Fibroblast of lung (primary cell): ENCODE measurements around the gene SORBS1. TPM values are rescaled to one million over a fixed set of nuclear protein-coding genes. Genes with fewer than 3 reads are reported as not detected.

Experiments used
- DNase-seq, 2 donors: peaks; one replicate each; pipeline versions ENCODE4 v3.0.0 to v3.0.0-alpha.2; 2010; ENCODE audit warnings: low read depth in 2 of 2
- H2AFZ ChIP-seq: 2 replicates; pipeline ENCODE4 v1.5.1; 2012; ENCODE audit warnings: low read length, control low read depth, inconsistent platforms
- H3K27ac ChIP-seq: 2 replicates; pipeline ENCODE4 v1.5.1; 2011; ENCODE audit warnings: low read length, control low read depth; ENCODE audit not compliant: insufficient read depth
- H3K27me3 ChIP-seq: 2 replicates; pipeline ENCODE4 v1.5.1; 2011; ENCODE audit warnings: mild to moderate bottlenecking, low read length; ENCODE audit not compliant: control insufficient read depth, insufficient read depth
- H3K36me3 ChIP-seq: 2 replicates; pipeline ENCODE4 v1.5.1; 2011; ENCODE audit warnings: low read length; ENCODE audit not compliant: control insufficient read depth, insufficient read depth
- H3K4me1 ChIP-seq: 2 replicates; pipeline ENCODE4 v1.5.1; 2011; ENCODE audit warnings: low read length; ENCODE audit not compliant: control insufficient read depth, insufficient read depth; ENCODE audit errors: extremely low read depth
- H3K4me2 ChIP-seq: 2 replicates; pipeline ENCODE4 v1.5.1; 2011; ENCODE audit warnings: low read length, control low read depth; ENCODE audit not compliant: insufficient read depth; ENCODE audit errors: extremely low read depth
- H3K4me3 ChIP-seq, 4 experiments: fragments of 200-600 bp in 1 of 4; sonication (generic) in 1 of 4; replicated peaks in 1 of 4; 2 replicates each; pipeline ENCODE4 v1.5.1; 2011 to 2016; ENCODE audit warnings: low read length in 4 of 4, low read depth in 3 of 4, mild to moderate bottlenecking in 3 of 4, control low read depth in 2 of 4, inconsistent platforms in 1 of 4, mixed read lengths in 1 of 4; ENCODE audit not compliant: insufficient read depth in 1 of 4; ENCODE audit errors: control extremely low read depth in 1 of 4
- H3K79me2 ChIP-seq: 2 replicates; pipeline ENCODE4 v1.5.1; 2012; ENCODE audit warnings: mild to moderate bottlenecking, low read length, inconsistent platforms; ENCODE audit not compliant: control insufficient read depth, insufficient read depth
- H3K9ac ChIP-seq: 2 replicates; pipeline ENCODE4 v1.5.1; 2011; ENCODE audit warnings: mild to moderate bottlenecking, low read length, control low read depth; ENCODE audit not compliant: insufficient read depth
- H3K9me3 ChIP-seq: 2 replicates; pipeline ENCODE4 v1.5.1; 2012; ENCODE audit warnings: low read depth, low read length; ENCODE audit not compliant: control insufficient read depth, insufficient read depth
- H4K20me1 ChIP-seq: 2 replicates; pipeline ENCODE4 v1.5.1; 2011; ENCODE audit warnings: low read length; ENCODE audit not compliant: control insufficient read depth, insufficient read depth; ENCODE audit errors: extremely low read depth
- EZH2 ChIP-seq: IDR thresholded peaks from 2 replicates; pipeline ENCODE4 v1.5.1; 2012; ENCODE audit warnings: low read length, control low read depth, mild to moderate bottlenecking; ENCODE audit errors: missing control alignments
- polyA plus RNA-seq, 2 donors: library from polyadenylated mRNA; depleted of rRNA in 1 of 2; stranded (reverse) in 1 of 2; unstranded in 1 of 2; fragments of >200 nt; gene quantifications; 2 replicates each; pipeline ENCODE4 v1.2.1, GENCODE V29; 2011 to 2012; ENCODE audit warnings: missing spikeins in 1 of 2
- total RNA-seq: library from RNA; depleted of rRNA; stranded (reverse); fragments of >200 nt; gene quantifications from 2 replicates; pipeline ENCODE4 v1.2.1, GENCODE V29; 2014
- TF ChIP-seq, protein P1 (sequence below), 2 donors: IDR thresholded peaks in 1 of 2; conservative IDR thresholded peaks in 1 of 2; 1 replicate in 1 of 2; 2 replicates in 1 of 2; pipeline ENCODE4 v1.5.1; 2011 to 2012; ENCODE audit warnings: low read length in 2 of 2, control low read depth in 1 of 2, inconsistent platforms in 1 of 2, low read depth in 1 of 2, mild to moderate bottlenecking in 1 of 2

SORBS1 gene
- total and polyA plus RNA-seq, 2 donors (not counting 1 experiment from before 2014, with no cell fraction given) = 0.33 to 0.50 TPM

GRCh38 chr10:95565336-95565735 lies 4.2 kb upstream of the SORBS1 start:
- H3K4me2 ChIP-seq = no peak overlapping the region
- no peaks in the 10 kb centered on the region for H3K4me1 ChIP-seq

GRCh38 chr10:95564291-95564690 lies 3.1 kb upstream of the SORBS1 start:
- no peaks in the 10 kb centered on the region for H3K9me3 ChIP-seq
- H2AFZ ChIP-seq = no peak overlapping the region

More at GRCh38 chr10:95565336-95565735, 4.2 kb upstream of the SORBS1 start:
- Histone ChIP-seq H2AFZ (no peak overlapping the region), H3K9ac (no peak overlapping the region), H3K9me3 (no peaks in the 10 kb centered on the region), H3K27me3 (peaks cover 4% of the 10 kb centered on the region), H3K79me2 (no peaks in the 10 kb centered on the region), H4K20me1 (no peaks in the 10 kb centered on the region), H3K36me3 (no peaks in the 10 kb centered on the region), H3K4me3 (no peak overlapping the region), H3K27ac (no peak overlapping the region)
- DNase-seq = no peak
- TF ChIP-seq, protein P1, sequence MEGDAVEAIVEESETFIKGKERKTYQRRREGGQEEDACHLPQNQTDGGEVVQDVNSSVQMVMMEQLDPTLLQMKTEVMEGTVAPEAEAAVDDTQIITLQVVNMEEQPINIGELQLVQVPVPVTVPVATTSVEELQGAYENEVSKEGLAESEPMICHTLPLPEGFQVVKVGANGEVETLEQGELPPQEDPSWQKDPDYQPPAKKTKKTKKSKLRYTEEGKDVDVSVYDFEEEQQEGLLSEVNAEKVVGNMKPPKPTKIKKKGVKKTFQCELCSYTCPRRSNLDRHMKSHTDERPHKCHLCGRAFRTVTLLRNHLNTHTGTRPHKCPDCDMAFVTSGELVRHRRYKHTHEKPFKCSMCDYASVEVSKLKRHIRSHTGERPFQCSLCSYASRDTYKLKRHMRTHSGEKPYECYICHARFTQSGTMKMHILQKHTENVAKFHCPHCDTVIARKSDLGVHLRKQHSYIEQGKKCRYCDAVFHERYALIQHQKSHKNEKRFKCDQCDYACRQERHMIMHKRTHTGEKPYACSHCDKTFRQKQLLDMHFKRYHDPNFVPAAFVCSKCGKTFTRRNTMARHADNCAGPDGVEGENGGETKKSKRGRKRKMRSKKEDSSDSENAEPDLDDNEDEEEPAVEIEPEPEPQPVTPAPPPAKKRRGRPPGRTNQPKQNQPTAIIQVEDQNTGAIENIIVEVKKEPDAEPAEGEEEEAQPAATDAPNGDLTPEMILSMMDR (conservative IDR thresholded peaks at IDR 0.05 in 1 of 2, IDR thresholded peaks at IDR 0.05 in 1 of 2; ENCODE audit: low read depth in 1 of 2, low read length in 2 of 2) = no peak
- TF ChIP-seq EZH2 = no peak

GRCh38 chr10:95562341-95562965 lies 1.3 kb upstream of the SORBS1 start:
- no peak overlapping the region for H3K4me3 ChIP-seq
- H4K20me1 ChIP-seq = no peaks in the 10 kb centered on the region
- H3K36me3 ChIP-seq = no peaks in the 10 kb centered on the region
- H3K27ac ChIP-seq = no peak overlapping the region
- no peak for DNase-seq
- H3K9ac ChIP-seq = no peak overlapping the region
- no peaks in the 10 kb centered on the region for H3K9me3 ChIP-seq
- H2AFZ ChIP-seq = no peak overlapping the region
- no peaks in the 10 kb centered on the region for H3K79me2 ChIP-seq
- TF ChIP-seq, protein P1 (conservative IDR thresholded peaks at IDR 0.05 in 1 of 2, IDR thresholded peaks at IDR 0.05 in 1 of 2; ENCODE audit: low read depth in 1 of 2, low read length in 2 of 2) = no peak
- TF ChIP-seq EZH2 = no peak
- peaks cover 8% of the 10 kb centered on the region for H3K27me3 ChIP-seq
- no peak overlapping the region for H3K4me2 ChIP-seq
- H3K4me1 ChIP-seq = peaks cover 2% of the 10 kb centered on the region

More at GRCh38 chr10:95564291-95564690, 3.1 kb upstream of the SORBS1 start:
- DNase-seq = no peak
- peaks cover 2% of the 10 kb centered on the region for H3K4me1 ChIP-seq
- peaks cover 7% of the 10 kb centered on the region for H3K27me3 ChIP-seq
- TF ChIP-seq, protein P1 (conservative IDR thresholded peaks at IDR 0.05 in 1 of 2, IDR thresholded peaks at IDR 0.05 in 1 of 2; ENCODE audit: low read depth in 1 of 2, low read length in 2 of 2) = no peak
- no peak for TF ChIP-seq EZH2
- no peaks in the 10 kb centered on the region for H4K20me1 ChIP-seq
- H3K4me3 ChIP-seq = no peak overlapping the region
- no peak overlapping the region for H3K4me2 ChIP-seq
- no peak overlapping the region for H3K27ac ChIP-seq
- H3K9ac ChIP-seq = no peak overlapping the region
- no peaks in the 10 kb centered on the region for H3K36me3 ChIP-seq
- no peaks in the 10 kb centered on the region for H3K79me2 ChIP-seq
